Immature natural killer cell (primary cell): ENCODE results near the gene NR4A1. TPM values are rescaled to one million over a fixed set of nuclear protein-coding genes. Genes with fewer than 3 reads are reported as not detected.

Experiments used
- DNase-seq, 3 donors: peaks; one replicate each; pipeline ENCODE4 v3.0.0; 2022; ENCODE audit warnings: mixed read lengths in 1 of 3
- H3K27ac Mint-ChIP-seq, 6 donors: one replicate each; pipeline ENCODE4 v1.8.0; 2020; ENCODE audit warnings: mixed read lengths in 6 of 6, mild to moderate bottlenecking in 5 of 6, inconsistent platforms in 4 of 6, moderate library complexity in 3 of 6
- H3K27me3 Mint-ChIP-seq, 3 donors: one replicate each; pipeline ENCODE4 v1.8.0; 2020 to 2021; ENCODE audit warnings: low read depth in 3 of 3, mild to moderate bottlenecking in 3 of 3, mixed read lengths in 3 of 3, moderate library complexity in 3 of 3, inconsistent platforms in 1 of 3
- H3K36me3 Mint-ChIP-seq, 3 donors: one replicate each; pipeline ENCODE4 v1.8.0; 2020; ENCODE audit warnings: mixed read lengths in 3 of 3, inconsistent platforms in 2 of 3, mild to moderate bottlenecking in 2 of 3
- H3K4me1 Mint-ChIP-seq, 2 donors: one replicate each; pipeline ENCODE4 v1.8.0; 2020; ENCODE audit warnings: inconsistent platforms in 2 of 2, mild to moderate bottlenecking in 2 of 2, mixed read lengths in 2 of 2, moderate library complexity in 1 of 2
- H3K4me3 Mint-ChIP-seq, 5 donors: one replicate each; pipeline ENCODE4 v1.8.0; 2020; ENCODE audit warnings: mild to moderate bottlenecking in 5 of 5, mixed read lengths in 5 of 5, inconsistent platforms in 3 of 5, moderate library complexity in 3 of 5
- H3K9me3 Mint-ChIP-seq, 6 donors: one replicate each; pipeline ENCODE4 v1.8.0; 2020; ENCODE audit warnings: mild to moderate bottlenecking in 6 of 6, mixed read lengths in 6 of 6, inconsistent platforms in 4 of 6, moderate library complexity in 3 of 6
- polyA plus RNA-seq, 3 donors: library from polyadenylated mRNA; unstranded; fragments of 300-500 nt; fragmentation: Illumina TruSeq; gene quantifications; one replicate each; pipeline ENCODE4 v1.2.3, GENCODE V29; 2021

Gene NR4A1
- polyA plus RNA-seq, 3 donors from 2014 or later: 0.83 to 2.1 (median 1.3) TPM

DNA sequence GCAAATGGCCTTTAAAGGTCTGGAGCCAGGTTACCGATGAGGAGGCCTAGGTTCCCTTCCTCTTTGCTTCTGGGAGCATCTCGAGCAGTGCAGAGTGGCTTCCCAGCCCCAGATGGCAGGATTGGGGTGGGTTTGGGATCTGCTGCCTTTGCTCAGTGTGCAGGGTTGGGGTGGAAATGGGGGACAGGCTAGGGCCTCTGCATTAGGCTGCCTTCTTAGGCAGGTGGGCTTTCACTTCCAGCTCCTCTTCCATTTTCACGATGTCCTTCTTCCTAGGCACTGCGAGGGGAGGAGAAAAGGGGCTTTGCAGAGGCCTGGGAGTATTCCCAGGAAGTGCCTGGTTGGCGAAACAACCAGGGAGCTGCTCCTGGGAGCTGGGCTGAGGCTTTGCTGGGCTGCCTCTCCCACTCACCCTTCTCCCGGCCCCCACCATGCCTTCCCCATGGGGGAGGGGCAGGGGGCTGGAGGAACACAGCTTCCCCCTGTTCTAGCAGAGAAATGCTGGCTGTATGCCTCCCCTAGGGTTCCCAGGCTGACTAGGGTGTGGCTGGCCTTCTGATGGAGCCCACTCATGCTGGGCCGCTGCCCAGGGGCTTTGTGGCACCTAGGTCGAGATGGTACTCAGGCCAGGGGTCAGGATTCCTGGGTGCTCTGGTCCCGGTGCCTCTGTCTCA, 2.4 kb downstream of the NR4A1 start:
- DNase-seq: no peak
- Mint-ChIP-seq H3K4me1 (peaks cover 30 to 33% of the 10 kb centered on the region in 2 donors), H3K36me3 (no peaks in the 10 kb centered on the region), H3K27me3 (peaks cover 6 to 25% (median 13%) of the 10 kb centered on the region in 3 donors), H3K27ac (peak overlapping the region in 5 of 6 donors; percentile 96 to 99 (median 98)), H3K4me3 (no peak overlapping the region), H3K9me3 (no peaks in the 10 kb centered on the region)

DNA sequence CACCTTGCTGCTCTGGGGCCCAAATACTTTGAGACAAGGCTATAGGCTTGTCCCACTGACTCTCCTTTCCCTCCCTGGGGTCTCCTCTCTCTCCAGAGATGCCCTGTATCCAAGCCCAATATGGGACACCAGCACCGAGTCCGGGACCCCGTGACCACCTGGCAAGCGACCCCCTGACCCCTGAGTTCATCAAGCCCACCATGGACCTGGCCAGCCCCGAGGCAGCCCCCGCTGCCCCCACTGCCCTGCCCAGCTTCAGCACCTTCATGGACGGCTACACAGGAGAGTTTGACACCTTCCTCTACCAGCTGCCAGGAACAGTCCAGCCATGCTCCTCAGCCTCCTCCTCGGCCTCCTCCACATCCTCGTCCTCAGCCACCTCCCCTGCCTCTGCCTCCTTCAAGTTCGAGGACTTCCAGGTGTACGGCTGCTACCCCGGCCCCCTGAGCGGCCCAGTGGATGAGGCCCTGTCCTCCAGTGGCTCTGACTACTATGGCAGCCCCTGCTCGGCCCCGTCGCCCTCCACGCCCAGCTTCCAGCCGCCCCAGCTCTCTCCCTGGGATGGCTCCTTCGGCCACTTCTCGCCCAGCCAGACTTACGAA, 3.1 kb downstream of the NR4A1 start:
- peaks cover 27 to 28% of the 10 kb centered on the region in 2 donors for H3K4me1 Mint-ChIP-seq
- peak overlapping the region in 2 of 6 donors; percentile 28 to 45 for H3K27ac Mint-ChIP-seq
- H3K36me3 Mint-ChIP-seq: no peaks in the 10 kb centered on the region
- DNase-seq: no peak
- H3K27me3 Mint-ChIP-seq: peaks cover 4 to 26% (median 10%) of the 10 kb centered on the region in 3 donors
- no peak overlapping the region for H3K4me3 Mint-ChIP-seq
- no peaks in the 10 kb centered on the region for H3K9me3 Mint-ChIP-seq

DNA sequence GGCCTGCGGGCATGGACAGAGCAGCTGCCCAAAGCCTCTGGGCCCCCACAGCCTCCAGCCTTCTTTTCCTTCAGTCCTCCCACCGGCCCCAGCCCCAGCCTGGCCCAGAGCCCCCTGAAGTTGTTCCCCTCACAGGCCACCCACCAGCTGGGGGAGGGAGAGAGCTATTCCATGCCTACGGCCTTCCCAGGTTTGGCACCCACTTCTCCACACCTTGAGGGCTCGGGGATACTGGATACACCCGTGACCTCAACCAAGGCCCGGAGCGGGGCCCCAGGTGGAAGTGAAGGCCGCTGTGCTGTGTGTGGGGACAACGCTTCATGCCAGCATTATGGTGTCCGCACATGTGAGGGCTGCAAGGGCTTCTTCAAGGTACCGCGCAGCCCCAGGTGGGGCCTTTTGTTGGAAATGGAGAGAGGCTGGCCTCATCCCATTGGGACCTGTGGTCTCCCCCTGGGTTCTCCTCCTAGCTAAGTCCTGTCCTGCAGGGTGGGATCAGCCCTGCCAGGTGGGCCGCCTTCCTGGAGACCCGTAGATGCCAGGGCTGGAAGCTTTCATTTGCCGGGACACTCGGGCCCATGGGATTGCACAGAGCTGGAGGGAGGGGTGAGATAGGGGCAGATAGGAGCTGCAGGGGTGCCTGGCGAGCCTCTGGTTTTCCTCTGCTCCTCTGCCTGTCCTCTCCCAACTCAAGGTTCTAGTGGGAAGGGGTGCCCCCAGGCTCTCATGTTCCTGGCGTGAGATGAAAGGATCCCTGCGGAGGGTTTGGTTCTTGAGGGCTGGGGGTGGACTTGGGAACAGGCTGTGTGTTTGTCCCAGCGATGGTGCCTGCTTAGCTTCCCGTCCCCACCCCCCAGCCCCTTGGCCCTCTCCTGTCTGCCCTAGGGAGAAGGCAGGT, 3.8 kb downstream of the NR4A1 start:
- DNase-seq: no peak
- Mint-ChIP-seq H3K27me3 (peaks cover 0 to 23% (median 6%) of the 10 kb centered on the region in 3 donors), H3K36me3 (no peaks in the 10 kb centered on the region), H3K9me3 (no peaks in the 10 kb centered on the region), H3K27ac (peak overlapping the region in 1 of 6 donors; percentile 24), H3K4me3 (no peak overlapping the region), H3K4me1 (peaks cover 19 to 21% of the 10 kb centered on the region in 2 donors)

DNA sequence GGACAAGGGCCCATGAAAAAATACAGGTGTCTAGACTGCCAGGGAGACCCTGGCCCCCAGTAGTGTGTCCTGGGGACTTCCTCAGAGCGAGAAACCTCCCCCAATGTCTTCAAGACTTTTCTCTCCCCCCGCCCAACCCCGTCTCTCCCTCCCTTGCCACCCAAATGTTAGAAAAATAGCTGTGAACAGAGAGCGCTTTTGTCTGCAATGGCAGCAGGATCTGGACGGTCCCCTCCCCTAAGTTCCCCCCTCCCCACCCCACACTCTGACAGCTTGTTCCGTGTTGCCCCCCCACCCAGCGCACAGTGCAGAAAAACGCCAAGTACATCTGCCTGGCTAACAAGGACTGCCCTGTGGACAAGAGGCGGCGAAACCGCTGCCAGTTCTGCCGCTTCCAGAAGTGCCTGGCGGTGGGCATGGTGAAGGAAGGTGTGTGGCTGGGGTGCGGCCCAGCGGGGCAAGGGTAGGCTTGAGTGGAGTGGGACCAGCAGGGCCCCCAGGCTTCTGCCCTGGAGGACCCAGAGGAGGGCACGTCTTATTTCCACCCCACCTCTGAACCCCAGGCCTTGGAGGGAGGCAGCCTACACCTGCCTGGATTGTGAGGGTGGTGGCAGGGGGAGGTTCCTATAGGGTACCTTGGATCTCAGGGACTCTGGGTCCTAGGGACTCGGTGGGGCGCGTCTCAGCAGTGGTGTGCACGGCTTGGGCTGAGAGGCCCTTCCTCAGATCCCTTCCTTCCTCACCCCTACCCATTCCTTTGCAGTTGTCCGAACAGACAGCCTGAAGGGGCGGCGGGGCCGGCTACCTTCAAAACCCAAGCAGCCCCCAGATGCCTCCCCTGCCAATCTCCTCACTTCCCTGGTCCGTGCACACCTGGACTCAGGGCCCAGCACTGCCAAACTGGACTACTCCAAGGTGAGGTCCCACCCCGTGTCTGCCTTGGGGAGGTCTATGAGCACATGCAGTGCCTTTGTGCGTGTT, 4.8 kb downstream of the NR4A1 start:
- Mint-ChIP-seq H3K9me3 (no peaks in the 10 kb centered on the region), H3K27me3 (peaks cover 0 to 15% (median 6%) of the 10 kb centered on the region in 3 donors), H3K27ac (no peak overlapping the region), H3K4me3 (no peak overlapping the region), H3K4me1 (peaks cover 13 to 15% of the 10 kb centered on the region in 2 donors), H3K36me3 (no peaks in the 10 kb centered on the region)
- DNase-seq: no peak

DNA sequence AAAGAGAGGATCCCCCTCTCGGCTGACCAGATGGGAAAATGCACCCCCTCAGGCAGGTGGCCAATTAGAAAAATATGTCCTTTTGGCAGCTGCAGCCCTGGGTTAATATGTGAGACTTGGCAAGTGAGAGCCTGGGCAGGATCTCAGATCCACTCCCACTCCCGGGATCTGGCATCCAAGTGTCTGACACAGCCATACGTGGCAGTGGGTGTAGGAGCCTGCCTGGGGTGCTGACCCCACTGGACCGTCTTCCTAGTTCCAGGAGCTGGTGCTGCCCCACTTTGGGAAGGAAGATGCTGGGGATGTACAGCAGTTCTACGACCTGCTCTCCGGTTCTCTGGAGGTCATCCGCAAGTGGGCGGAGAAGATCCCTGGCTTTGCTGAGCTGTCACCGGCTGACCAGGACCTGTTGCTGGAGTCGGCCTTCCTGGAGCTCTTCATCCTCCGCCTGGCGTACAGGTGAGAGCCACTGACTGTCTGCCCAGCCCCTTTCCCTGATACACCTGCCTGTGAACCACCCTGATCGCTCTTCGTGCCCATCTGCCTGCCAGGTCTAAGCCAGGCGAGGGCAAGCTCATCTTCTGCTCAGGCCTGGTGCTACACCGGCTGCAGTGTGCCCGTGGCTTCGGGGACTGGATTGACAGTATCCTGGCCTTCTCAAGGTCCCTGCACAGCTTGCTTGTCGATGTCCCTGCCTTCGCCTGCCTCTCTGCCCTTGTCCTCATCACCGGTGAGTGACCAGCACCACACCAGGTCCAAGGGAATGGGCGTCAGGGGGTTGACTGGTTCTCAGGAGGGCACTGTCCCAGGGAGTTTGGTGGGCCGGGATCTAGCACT, 5.8 kb downstream of the NR4A1 start:
- Mint-ChIP-seq H3K4me1 (peaks cover 6 to 7% of the 10 kb centered on the region in 2 donors), H3K36me3 (no peaks in the 10 kb centered on the region), H3K27ac (no peak overlapping the region), H3K9me3 (no peaks in the 10 kb centered on the region), H3K4me3 (no peak overlapping the region), H3K27me3 (peaks cover 0 to 5% (median 1%) of the 10 kb centered on the region in 3 donors)
- DNase-seq: no peak

DNA sequence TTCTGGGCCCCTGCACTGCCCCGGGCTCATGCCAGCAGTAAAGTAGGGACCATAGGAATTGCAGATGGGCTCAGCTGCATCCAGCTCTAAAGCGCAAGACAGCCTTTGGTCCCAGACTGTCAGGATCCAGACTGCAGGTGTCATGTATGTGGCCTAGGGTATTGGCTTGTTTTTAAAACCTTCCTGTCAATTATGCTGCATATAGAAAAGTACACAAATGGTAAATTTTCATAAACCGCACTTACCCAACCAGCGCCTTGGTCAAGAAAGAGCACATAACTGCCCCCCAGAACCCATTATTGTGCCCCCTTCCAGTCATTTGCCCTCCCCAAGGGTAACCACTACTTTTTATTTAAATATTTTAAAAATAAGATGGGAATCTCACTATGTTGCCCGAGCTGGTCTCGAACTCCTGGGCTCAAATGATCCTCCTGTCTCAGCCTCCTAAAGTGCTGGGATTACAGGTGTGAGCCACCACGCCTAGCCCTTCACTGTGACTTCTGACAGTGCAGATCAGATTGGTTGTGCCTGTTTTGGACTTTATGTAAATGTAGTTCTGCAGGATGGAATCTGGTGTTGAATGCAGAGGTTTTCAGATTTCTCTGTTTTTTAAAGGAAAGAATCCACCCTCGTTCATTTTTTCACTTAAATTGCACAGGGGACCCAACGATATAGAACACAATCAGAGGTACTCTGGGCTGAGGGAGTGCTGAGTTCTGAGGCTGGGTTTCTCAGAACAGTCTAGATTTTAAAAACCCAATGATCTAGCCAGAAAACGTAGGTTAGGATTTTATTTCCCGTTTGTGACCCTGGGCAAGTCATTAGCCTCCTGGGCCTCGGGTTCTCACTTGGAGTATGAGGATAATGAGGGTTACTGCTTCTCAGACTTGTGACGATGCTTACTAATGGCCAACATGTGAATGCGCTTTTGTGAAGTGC, 6.7 kb downstream of the NR4A1 start:
- H3K4me3 Mint-ChIP-seq: no peak overlapping the region
- H3K36me3 Mint-ChIP-seq: no peaks in the 10 kb centered on the region
- H3K4me1 Mint-ChIP-seq: no peaks in the 10 kb centered on the region
- DNase-seq: no peak
- H3K27ac Mint-ChIP-seq: no peak overlapping the region
- peaks cover 0 to 1% (median 1%) of the 10 kb centered on the region in 3 donors for H3K27me3 Mint-ChIP-seq
- no peaks in the 10 kb centered on the region for H3K9me3 Mint-ChIP-seq

DNA sequence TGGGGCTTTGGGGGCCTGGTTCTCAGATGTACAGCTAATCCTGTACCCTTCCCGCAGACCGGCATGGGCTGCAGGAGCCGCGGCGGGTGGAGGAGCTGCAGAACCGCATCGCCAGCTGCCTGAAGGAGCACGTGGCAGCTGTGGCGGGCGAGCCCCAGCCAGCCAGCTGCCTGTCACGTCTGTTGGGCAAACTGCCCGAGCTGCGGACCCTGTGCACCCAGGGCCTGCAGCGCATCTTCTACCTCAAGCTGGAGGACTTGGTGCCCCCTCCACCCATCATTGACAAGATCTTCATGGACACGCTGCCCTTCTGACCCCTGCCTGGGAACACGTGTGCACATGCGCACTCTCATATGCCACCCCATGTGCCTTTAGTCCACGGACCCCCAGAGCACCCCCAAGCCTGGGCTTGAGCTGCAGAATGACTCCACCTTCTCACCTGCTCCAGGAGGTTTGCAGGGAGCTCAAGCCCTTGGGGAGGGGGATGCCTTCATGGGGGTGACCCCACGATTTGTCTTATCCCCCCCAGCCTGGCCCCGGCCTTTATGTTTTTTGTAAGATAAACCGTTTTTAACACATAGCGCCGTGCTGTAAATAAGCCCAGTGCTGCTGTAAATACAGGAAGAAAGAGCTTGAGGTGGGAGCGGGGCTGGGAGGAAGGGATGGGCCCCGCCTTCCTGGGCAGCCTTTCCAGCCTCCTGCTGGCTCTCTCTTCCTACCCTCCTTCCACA, 7.6 kb downstream of the NR4A1 start:
- no peak for DNase-seq
- Mint-ChIP-seq H3K27ac (no peak overlapping the region), H3K4me3 (no peak overlapping the region), H3K36me3 (no peaks in the 10 kb centered on the region), H3K4me1 (no peaks in the 10 kb centered on the region), H3K9me3 (no peaks in the 10 kb centered on the region), H3K27me3 (peaks cover 1 to 2% (median 1%) of the 10 kb centered on the region in 3 donors)

DNA sequence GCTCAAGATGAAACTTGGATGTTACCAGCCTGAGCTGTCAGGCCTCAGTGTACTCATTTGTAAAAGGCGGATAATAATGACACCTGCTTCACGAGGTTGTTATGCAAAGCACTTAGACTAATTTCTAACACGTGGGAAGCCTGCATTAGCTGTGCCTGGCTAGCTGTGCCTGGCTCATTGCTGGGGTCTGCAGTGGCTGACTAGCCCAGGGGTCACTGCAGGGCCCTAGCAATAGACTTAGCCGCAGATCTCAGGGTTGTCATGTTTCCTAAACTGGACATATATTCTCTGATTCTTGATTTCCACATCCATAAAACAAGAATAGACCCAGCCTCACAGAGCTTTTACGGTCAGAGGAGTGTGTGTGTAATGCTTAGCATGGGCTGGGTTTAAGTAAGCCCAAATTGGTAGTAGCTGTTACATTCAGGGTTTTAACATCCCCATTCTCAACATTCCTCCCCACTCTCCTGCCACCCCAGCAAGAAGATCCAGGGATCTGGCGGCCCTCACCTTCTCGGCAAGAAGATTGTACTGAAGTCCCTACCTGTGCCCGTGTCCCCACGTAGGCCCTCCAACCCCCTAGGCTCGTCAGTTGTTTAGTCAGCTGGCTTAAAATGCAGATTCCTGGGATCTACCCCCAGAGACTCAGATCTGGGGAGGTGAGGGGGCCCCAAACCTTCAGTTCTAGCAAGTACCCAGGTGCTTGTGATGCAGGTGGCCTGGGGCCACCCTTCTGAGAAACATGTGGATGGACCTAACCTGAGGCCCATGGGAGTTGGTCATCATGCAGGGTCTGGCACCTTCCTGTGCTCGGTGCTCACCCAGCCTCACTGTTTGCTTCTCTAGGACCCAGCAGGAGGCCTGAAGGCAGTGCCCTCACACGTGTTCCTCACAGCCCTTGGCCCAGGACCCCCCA, 8.6 kb downstream of the NR4A1 start:
- DNase-seq: no peak

DNA sequence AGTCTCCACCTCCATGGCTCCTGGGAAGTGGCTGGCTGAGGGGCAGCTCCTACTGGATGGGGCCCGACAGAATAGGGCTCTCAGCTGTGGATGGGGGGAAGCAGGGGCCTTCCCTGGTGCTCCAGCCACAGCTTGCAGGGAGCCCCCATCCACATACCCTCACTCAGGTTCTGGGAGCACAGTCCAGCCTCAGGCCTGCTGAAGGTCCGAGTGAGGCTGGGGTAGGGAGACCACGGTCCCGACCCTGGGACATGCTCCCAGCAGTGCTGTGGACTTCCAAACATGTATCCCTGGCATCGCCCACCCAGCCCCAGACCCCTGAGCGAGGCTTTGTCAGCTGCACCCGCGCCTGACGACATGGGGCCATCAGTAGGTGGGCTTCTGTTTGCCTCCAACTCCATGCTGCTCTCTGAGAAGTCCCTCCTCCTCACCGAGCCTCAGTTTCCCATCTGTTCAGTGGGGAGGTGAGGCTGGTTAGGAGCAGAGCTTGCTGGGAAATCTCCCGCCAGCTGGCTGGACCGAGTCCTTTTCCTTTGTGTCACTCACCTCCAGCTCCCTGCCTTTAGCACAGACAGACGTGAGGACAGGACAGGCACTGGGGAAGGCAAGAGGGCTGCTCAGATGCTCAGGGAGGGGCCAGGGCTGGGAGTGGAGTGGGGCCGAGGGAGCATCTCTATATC, 9.4 kb downstream of the NR4A1 start:
- no peak for DNase-seq
- no peaks in the 10 kb centered on the region for H3K9me3 Mint-ChIP-seq
- no peak overlapping the region for H3K27ac Mint-ChIP-seq
- no peaks in the 10 kb centered on the region for H3K36me3 Mint-ChIP-seq
- no peaks in the 10 kb centered on the region for H3K4me1 Mint-ChIP-seq
- peaks cover 1 to 8% (median 6%) of the 10 kb centered on the region in 3 donors for H3K27me3 Mint-ChIP-seq
- no peak overlapping the region for H3K4me3 Mint-ChIP-seq

More for the DNA sequence above, 8.6 kb downstream of the NR4A1 start:
- Mint-ChIP-seq H3K4me3 (no peak overlapping the region), H3K9me3 (no peaks in the 10 kb centered on the region), H3K27ac (peak overlapping the region in 1 of 6 donors; percentile 17), H3K27me3 (peaks cover 1 to 6% (median 2%) of the 10 kb centered on the region in 3 donors), H3K4me1 (no peaks in the 10 kb centered on the region), H3K36me3 (no peaks in the 10 kb centered on the region)
